ENCODE data around the gene UQCC5.

The UQCC5 gene

DNA sequence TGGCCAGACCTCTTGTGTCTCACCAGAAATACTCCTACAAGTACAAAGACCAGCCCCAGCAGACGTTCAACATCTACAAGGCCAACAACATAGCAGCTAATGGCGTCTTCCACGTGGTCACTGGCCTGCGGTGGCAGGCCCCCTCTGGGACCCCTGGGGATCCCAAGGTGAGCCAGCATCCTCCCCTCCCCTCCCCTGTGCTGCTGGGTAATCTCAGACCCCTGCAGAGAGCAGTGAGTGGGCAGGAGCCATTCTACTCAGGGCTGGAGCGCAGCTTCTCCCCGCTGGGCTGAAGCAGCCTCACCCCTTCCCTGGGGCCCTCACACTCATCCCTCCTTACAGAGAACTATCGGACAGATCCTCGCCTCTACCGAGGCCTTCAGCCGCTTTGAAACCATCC lies 31.4 kb upstream of the UQCC5 start:
- no peak for DNase-seq

DNA sequence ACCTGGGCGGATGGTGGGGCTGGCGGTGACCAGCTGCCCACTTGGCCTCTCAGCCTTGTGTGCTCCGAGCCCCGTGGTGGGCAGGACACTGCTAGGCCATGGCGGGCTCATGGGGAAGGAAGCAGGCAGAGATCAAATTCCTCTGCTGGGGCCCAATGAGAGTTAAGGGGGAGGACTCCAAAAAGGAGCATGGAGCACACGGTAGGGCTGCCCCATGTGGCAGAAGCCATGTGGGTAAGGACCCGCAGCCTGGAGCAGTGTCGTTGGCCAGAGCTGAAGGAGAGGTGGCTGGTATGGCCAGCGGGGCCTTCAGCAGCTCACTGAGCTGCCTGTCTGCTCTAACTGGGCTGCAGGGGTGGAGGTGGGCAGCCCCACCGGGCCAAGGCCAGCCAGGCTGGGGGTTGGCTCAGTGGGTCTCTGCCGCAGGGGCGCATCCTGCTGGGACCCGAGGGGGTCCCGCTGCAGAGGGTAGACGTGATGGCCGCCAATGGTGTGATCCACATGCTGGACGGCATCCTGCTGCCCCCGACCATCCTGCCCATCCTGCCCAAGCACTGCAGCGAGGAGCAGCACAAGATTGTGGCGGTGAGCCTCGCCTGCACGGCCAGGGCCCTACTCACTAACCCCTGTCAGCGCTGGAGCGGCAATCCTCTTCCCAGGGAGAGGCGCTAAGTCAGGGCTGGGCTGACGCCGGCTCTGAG lies 30.0 kb upstream of the UQCC5 start:
- DNase-seq = no peak

DNA sequence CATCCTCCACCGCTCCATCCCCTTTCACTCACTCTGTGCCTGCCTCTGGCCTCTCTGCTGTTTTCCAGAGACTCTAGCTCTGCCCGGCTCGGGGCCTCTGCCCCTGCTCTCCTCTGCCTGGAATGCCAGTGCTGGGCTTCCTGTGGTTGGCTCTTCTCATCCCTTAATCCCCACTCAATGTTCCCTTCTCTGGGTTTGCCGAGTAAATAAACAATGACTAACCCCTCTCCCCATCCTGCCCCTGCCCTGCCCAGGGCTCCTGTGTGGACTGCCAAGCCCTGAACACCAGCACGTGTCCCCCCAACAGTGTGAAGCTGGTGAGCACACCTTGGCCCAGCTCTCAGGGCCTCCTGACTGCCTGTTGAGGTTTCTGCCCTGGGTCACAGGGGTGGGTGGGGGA lies 29.0 kb upstream of the UQCC5 start:
- DNase-seq = no peak

DNA sequence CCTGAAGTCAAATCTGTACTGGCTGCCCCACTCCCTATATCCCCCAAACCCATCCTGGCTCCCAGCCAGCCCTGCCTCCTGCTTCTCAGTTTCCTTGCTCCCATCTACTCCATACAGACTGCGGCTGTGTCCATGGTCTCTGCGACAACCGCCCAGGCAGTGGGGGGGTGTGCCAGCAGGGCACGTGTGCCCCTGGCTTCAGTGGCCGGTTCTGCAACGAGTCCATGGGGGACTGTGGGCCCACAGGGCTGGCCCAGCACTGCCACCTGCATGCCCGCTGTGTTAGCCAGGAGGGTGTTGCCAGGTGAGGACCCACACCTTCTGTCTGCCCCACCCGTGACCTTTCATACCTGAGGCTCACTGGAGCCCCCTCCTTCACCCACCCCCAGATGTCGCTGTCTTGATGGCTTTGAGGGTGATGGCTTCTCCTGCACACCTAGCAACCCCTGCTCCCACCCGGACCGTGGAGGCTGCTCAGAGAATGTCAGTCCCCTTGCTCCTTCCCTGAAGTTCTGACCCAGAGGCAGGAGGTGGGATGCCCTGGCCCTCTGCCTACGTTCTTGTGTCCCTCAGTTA lies 26.6 kb upstream of the UQCC5 start:
- DNase-seq = no peak

DNA sequence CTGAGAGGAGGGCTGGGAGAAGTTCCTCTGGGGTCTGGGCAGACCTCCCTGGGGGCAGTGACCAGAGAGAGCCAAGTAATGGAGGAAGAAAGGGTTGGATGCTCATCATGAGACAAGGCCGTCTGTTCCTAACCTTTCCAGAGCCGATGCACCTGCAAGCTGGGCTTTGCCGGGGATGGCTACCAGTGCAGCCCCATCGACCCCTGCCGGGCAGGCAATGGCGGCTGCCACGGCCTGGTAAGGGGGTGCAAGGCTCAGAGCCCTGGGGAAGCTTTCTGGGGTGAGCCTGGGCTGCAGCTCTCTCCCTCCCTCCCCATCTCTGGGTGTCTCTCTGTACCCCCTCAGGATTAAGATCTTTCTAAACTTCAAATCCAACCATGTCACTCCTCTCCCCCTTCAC lies 24.9 kb upstream of the UQCC5 start:
- no peak for DNase-seq

DNA sequence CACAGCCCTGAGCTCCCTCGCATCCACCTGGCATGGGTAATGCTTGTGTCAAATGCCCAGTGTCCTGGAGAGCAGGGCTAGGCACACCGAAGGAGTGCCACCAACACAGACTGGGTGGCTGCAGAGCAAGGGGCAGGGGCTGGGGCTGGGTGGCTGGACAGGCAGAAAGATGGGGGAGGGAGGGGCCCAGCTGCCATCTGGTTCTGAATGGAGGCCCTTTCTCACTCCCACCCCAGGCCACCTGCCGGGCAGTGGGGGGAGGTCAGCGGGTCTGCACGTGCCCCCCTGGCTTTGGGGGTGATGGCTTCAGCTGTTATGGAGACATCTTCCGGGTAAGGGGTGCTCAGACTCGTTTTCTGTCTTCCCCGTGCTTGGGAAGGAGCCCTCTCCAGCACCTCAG lies 24.3 kb upstream of the UQCC5 start:
- DNase-seq = no peak

DNA sequence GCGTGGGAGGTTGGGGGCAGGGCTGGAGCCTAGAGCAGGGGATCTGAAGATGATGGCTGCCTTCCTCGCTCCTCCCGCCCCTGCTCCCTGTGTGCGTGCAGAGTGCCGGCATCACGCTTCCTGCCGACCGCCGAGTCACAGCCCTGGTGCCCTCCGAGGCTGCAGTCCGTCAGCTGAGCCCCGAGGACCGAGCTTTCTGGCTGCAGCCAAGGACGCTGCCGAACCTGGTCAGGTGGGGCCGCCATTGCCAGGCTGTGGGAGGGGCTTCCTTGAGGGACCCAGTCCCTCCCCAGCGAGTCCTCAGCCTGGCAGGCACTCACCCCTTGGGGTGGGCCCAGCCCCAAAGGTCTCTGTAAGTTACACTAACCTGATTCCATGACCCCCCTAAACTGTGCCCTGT lies 23.7 kb upstream of the UQCC5 start:
- DNase-seq = no peak

DNA sequence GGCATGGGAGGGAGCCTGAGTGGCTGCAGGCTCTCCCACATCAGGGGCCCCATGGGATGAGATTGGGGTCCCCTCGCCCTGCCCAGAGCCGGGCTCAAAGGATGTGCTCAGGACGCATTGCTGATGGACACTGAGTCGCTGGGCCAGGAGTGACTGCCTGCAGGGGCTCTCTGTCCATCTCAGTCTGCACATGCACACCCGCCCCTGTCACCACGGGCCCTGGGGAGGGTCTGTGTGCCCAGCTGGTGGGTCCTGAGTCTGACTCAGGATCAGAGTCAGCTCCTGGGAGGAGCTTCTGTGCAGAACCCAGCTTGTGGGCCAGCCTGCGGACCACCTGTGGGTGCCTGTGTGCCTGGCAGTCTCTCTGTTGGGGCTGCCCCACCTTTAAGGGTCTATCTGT lies 23.1 kb upstream of the UQCC5 start:
- no peak for DNase-seq

DNA sequence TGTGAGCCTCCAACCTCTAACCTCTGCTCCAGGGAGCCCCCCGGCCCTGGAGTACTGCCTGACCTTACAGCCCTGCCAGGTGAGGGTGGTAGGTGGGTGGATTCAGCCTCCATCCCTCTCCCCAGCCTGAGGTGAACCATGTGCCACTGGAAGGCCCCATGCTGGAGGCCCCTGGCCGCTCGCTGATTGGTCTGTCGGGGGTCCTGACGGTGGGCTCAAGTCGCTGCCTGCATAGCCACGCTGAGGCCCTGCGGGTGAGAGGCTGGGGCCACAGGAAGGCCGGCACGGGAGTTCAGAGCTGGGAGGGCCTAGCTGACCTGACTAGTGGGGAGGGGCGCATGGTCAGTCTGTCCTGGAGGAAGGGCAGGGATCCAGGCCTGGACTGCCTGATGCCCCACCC lies 21.8 kb upstream of the UQCC5 start:
- no peak for DNase-seq

DNA sequence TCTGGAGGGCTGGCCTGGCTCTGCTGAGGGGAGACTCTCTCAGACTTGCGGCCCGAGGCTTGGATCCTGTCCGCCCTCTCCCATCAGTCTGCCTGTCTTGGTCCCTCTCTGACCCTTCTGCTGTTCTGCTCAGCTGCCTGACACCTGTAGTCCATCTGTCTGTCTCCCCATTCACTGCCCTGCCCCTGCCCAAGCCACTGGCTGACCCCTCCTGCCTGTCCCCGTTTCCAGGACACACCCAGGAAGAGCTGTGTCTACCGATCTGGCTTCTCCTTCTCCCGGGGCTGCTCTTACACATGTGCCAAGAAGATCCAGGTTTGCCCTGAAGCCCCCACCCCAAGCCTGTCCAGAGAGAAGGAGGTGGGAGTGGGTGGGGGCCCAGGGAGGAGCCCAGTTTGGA lies 21.2 kb upstream of the UQCC5 start:
- no peak for DNase-seq

DNA sequence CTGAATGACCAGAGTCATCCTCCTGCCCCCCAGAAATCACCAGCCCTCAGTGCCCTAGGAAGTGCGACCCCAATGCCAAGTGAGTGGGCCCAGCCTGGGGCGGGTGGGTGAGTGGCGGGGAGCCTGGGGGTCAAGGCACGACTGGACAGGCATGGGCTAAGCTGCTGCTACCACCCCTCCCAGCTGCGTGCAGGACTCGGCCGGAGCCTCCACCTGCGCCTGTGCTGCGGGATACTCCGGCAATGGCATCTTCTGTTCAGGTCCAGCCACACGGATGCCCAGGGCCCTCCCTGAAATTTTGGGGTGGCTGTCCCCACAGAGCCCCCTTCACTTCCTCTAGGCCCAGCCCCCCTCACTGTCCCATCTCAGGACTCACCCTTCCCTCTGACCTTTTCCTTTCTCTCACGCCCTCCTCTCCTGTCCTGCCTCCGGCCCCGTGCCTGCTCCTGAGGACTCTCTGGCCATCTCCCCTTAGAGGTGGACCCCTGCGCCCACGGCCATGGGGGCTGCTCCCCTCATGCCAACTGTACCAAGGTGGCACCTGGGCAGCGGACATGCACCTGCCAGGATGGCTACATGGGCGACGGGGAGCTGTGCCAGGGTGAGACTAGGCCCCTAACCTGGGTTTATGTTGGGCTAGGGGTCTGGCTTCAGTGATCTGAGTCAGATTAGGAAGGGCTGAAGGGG lies 19.8 kb upstream of the UQCC5 start:
- DNase-seq = no peak

DNA sequence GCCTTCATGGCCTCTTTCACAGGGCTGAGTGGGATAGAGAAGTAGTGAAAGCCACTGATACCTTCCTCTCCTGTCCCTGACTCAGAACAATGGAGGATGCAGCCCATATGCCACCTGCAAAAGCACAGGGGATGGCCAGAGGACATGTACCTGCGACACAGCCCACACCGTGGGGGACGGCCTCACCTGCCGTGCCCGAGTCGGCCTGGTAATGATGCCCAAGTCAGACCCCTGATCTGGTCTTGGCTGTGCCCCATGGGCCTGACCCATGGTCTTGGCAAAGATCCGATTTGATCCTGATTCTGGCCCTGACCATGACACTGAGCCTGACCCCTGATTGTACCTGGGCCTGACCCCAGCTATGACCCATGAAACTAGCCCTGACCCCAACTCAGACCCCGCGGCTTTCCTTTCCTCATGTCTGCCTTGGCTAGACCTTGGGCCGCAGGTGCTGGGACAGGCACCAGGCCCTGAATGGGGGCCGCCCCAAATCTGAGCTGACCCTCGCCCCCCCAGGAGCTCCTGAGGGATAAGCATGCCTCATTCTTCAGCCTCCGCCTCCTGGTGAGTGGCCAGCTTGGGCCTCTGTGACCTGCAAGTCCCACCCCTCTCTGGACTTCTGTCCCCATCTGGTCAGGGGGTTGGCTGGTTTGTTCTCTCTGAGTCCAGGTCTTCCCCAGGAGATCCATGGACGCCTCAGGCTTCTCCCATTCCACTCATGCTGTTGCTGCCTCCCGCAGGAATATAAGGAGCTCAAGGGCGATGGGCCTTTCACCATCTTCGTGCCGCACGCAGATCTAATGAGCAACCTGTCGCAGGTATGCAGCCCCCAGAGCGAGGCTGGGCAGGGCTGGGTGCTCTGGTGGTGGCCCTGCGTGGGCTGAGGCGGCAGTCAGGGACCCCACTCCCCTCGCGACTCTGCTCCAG lies 18.3 kb upstream of the UQCC5 start:
- no peak for DNase-seq

DNA sequence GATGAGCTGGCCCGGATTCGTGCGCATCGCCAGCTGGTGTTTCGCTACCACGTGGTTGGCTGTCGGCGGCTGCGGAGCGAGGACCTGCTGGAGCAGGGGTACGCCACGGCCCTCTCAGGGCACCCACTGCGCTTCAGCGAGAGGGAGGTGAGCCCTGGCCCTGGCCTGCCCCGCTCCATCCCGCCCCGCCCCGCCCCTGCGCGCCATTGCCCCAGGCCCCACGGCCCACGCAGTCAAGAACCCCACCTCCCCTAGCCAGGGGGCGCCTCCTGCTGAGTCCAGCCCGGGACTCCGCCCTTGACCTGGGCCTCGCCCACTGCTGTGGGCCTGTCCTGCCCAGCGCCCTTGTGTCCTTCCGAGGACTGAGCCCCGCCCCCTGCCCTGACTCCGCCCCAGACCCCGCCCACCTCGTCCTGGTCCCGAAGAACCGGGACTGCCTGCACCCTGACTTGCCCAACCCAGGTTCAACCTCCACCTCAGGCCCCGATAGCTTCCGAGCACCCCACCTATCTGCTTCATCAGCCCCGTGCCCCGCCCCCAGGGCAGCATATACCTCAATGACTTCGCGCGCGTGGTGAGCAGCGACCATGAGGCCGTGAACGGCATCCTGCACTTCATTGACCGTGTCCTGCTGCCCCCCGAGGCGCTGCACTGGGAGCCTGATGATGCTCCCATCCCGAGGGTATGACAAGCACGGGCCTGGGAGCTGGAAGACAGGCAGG lies 17.5 kb upstream of the UQCC5 start:
- no peak for DNase-seq

DNA sequence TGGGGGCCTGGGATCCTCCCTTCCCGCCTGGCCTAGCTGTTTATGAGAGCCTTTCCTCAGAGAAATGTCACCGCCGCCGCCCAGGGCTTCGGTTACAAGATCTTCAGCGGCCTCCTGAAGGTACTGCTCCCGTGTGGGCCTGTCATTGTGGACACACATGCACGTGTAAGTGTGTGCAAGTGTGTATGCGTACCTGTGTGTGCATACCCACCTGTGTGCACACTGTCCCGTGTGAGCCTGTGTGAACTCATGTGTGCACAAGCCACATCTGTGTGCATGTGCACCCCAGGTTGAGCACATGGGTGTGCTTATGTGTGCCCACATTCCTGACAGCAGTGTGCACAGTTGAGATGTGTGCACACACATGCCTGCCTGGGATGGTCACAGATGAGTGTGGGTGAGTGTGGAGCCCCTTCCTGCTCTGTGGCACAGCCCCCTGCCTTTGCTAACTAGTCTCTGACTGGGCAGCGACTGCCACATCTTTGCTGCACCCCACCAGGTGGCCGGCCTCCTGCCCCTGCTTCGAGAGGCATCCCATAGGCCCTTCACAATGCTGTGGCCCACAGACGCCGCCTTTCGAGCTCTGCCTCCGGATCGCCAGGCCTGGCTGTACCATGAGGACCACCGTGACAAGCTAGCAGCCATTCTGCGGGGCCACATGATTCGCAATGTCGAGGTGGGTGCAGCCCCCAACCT lies 16.8 kb upstream of the UQCC5 start:
- no peak for DNase-seq

DNA sequence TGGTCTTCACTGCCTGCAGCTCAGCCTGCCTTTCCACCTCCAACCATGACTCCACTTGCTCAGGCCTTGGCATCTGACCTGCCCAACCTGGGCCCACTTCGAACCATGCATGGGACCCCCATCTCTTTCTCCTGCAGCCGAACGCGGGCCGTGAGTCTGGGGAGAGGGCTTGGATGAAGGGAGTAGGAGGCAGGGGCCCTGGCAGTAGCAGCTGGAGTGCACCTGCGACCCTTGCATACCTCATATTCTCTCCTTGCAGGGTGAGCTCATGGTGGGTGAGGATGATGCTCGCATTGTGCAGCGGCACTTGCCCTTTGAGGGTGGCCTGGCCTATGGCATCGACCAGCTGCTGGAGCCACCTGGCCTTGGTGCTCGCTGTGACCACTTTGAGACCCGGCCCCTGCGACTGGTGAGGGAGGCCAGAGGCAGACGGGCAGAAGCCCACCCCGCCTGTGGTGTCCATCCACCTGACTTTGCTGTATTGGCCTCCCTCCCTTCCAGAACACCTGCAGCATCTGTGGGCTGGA lies 16.2 kb upstream of the UQCC5 start:
- DNase-seq = no peak

DNA sequence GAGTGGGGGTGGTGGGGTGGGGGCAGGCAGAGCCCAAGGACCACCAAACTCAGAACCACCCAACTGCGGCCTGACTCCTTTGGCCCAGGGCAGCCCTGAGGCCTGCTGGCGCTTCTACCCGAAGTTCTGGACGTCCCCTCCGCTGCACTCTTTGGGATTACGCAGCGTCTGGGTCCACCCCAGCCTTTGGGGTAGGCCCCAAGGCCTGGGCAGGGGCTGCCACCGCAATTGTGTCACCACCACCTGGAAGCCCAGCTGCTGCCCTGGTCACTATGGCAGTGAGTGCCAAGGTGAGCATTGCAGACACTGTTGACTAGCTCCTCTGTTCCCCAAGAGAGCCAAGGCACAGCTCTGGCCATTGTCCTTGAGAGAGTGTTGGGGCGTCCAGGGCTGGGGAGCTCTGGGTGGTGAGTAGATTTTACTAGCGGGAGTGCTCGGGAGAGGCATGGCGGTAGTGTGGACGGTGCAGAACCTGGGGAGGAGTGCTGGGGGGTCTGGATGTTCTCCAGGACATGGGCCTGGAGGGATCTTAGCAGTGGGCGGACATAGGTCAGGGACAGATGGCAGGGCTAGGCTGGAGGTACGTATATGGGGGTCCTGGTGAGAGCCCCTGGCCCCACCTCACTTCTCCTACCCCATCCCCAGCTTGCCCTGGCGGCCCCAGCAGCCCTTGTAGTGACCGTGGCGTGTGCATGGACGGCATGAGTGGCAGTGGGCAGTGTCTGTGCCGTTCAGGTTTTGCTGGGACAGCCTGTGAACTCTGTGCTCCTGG lies 15.5 kb upstream of the UQCC5 start:
- DNase-seq = no peak

DNA sequence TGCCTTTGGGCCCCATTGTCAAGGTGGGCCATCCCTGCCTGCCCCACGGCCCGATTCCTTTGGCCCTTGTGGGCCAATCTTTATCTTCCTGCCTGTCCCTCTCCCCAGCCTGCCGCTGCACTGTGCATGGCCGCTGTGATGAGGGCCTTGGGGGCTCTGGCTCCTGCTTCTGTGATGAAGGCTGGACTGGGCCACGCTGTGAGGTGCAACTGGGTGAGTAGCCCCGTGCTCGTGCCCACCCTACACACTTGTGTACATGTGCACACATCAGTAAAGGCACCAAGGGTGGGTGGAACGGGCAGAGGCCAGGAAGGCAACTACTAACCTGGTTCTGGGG lies 14.9 kb upstream of the UQCC5 start:
- DNase-seq = no peak

DNA sequence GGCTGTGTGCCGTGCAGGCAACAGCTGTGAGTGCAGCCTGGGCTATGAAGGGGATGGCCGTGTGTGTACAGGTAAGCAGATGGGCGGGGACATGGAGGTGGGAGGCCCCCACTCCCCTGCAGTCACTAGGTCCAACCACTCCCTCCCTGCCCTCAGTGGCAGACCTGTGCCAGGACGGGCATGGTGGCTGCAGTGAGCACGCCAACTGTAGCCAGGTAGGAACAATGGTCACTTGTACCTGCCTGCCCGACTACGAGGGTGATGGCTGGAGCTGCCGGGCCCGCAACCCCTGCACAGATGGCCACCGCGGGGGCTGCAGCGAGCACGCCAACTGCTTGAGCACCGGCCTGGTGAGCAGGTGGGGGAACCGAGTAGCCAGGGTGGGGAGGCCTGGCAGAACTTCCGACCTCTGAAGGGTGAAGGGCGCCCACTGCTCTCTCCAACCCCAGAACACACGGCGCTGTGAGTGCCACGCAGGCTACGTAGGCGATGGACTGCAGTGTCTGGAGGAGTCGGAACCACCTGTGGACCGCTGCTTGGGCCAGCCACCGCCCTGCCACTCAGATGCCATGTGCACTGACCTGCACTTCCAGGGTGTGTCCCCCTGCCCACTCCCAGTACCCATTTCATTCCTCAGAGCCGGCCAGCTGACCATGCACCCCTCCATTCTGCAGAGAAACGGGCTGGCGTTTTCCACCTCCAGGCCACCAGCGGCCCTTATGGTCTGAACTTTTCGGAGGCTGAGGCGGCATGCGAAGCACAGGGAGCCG lies 14.3 kb upstream of the UQCC5 start:
- no peak for DNase-seq

DNA sequence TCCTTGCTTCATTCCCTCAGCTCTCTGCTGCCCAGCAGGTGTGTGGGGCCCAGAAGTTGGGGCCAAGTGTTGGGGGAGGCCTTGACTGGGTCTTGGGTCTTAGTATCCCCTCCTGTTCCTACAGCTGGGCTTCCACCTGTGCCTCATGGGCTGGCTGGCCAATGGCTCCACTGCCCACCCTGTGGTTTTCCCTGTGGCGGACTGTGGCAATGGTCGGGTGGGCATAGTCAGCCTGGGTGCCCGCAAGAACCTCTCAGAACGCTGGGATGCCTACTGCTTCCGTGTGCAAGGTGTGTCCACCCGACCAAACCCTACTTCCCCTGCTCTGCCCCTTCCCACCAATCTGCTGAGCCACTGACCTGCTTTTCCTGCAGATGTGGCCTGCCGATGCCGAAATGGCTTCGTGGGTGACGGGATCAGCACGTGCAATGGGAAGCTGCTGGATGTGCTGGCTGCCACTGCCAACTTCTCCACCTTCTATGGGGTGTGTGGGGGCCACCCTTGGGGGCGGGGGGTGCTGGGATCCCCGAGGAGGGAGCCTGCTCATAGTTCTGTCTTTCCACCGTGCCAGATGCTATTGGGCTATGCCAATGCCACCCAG lies 13.7 kb upstream of the UQCC5 start:
- no peak for DNase-seq

Measured in CD4-positive, alpha-beta T cell treated with Interleukin-12 subunit alpha and Interleukin-12 subunit beta, for 1 hour (primary cell).